Activated CD4-positive, CD25-positive, alpha-beta regulatory T cell treated with anti-CD3 and anti-CD28 coated beads, Interleukin-2, amount 50 U/mL, for 24 hours (primary cell): ENCODE results near the gene CFAP97D1.

ENCODE experiments used
- ATAC-seq, 2 donors: fragments of 150-1000 bp; cut with Tn5 transposase; one replicate each; pipeline ENCODE4 v1.10.0; 2021; ENCODE audit warnings: mild to moderate bottlenecking in 1 of 2, moderate library complexity in 1 of 2

CFAP97D1 gene

DNA sequence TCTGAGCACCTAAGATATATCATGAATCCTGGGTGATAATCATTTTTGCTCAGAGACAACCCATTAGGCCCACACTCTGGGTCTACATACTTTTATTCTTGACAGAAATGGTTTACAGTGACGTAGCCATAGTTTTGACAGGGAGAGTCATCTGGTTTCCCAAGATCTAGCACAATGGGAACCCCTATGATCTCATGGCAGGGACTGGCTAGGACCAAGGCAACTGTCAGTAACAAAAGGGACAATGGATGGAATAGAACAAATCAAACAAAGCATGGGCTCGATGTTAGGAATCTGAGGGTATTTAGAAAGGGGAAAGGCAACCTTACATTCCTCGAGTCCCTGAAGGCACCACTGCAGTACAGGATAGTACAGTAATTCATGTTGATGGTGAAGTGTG is 20.5 kb downstream of the CFAP97D1 start:
- ATAC-seq, result no peak

DNA sequence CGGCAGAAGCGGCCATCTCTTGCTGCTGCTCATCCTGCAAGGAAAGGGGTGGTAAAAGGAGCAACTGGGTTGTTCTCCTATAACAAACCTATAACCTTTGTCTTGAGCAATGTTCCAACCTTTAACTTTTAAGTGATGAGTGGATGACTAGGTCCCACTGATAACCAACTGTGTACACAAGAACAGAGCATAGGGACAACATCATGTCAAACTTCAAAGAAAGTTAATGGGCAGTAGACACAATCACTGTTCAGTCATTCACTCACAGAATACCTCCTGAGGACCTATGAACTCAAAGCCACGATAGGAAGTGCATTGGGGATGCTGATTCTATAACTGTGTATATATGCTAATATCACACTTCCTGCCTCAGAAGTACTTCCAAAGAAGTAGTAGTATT is 21.6 kb downstream of the CFAP97D1 start:
- ATAC-seq, result no peak

DNA sequence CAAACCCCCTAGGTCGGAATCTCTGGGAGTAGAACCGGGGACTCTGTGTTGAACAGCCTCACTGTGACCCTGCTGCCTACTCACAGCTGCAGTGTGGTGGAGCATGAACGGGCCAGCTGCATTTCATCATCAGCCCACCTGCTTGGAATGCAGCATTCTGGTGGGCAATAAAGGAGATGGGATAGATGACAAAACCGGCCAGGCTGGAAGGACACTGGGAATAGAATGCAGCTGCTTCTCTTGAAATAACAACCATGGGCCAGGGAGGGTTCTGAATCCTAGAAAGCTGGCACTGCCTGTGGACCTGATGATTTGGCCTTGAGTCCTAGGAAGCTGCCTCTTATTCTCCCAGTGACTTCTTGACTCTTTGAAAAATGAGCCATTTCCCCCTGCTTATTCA is 23.5 kb downstream of the CFAP97D1 start:
- no peak for ATAC-seq

- ATAC-seq, result no peak
Measured at GRCh38 chr17:43805117-43805516, 24.9 kb downstream of the CFAP97D1 start.

DNA sequence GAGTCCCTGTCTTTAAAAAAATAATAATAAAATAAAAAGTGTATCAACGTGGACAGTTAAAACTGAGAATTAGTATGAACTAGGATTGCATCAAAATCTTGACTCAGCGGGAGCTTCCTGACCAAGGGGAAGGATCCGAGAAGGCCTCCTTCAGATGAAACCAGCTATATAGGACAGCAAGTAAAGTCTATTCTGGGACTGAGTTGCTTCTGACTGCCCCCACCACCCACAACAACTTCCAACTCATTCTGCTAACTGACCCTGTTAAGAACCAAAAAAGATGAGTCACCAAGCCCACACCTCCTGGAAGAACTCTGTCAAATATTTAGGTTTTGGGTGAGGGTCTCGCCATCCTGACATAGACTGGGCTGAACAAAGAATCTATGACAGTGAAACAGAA is 27.8 kb downstream of the CFAP97D1 start:
- ATAC-seq, result no peak

DNA sequence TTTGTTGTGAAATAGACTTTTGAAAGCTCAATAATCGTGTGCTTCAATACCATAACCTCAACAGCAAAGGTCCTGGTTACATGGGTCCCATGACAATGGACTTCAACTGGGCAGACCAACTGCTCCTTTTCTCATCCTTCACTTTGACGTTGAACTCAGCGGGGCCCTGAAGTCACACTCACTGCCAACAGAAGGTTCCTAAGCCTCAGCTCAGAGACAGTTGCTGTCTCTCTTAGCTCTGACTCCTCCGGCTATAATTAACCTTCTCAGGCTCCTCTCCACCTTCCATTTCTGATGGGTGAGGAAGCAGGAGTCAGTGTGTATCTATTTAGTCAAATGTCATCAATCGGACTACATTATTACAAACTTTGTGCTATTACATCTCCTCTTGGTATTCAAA is 28.9 kb downstream of the CFAP97D1 start:
- ATAC-seq, result no peak

GRCh38 chr17:43810226-43810715 is 30.0 kb downstream of the CFAP97D1 start:
- ATAC-seq, result no peak

GRCh38 chr17:43810823-43811222 is 30.6 kb downstream of the CFAP97D1 start:
- ATAC-seq, result no peak

DNA sequence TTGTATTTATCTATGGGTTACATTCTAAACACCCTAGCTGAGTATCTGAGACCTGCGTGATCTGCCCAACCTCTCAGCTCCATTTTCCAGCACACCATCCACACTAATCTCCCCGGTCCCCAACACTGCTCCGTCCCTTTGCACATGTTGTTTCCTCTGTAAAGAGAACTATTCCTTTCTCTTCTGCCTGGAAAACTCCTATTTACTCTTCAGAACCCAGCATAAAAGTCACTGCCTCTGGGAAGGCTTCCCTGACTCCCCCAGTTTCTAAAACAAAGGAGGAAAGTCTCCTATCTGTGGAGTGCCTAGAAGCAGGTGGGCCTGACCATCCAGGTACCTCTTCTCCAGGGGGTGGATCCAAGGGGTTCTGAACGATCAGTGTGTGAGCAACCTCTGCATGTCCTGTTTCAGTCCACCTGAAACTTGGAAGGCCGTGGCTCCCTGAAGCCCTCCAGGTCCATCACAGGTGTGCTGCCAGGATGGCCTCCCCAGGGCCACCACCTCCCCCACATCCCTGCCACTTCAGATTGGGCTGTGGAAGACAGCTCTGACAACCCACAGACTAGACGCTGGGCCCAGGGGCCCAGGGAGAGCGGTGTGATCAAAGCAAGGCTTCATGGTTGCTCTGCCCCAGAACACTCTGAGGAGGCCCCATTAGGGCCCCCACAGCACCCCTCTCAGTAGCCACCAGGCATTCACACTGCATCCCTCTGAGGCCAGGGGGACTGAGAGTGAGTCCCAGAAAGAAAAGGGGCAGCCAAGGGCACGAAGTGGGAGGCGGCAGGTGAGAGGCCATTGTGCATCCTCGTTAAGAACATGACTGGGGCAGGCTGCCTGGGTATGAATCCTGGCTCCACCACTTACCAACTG is 32.4 kb downstream of the CFAP97D1 start:
- ATAC-seq, result no peak

DNA sequence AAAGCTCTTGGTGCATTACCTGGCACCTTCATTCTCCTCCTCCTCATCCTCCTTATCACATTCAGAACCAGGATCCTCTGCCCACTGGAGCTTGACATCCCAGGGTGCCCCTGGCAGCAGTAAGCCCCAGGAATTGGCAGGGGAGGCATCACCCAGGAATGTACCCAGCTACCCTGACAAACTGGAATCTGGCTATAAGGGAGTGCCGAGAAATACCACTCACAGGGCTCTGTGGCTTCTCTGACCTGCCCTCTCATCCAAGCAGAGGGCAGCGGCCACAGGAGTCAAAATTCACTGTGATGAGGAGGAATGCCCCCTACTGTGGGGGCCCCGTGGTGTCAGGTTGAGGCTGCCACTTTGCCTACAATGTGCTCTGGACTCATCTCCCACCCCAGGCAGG is 33.2 kb downstream of the CFAP97D1 start:
- no peak for ATAC-seq

DNA sequence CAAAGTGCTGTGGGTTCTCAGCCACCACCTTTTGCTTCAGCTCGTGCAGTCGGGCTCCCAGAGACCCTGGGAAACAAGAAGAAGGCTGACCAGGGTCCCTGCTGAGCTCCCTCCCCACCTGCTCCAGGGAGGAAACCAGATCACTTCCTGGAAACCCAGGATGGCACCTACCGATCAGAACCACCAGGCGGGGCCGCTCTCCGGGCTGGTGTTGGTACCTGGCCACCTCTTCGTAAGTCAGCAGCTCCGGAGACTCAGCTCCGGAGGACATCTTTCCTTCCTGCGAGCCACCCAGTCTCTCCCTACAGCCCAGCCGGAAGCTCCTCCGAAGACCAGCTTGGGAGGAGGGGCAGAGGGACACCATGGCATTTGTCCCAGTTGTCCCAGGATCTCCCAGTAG is 33.8 kb downstream of the CFAP97D1 start:
- no peak for ATAC-seq

DNA sequence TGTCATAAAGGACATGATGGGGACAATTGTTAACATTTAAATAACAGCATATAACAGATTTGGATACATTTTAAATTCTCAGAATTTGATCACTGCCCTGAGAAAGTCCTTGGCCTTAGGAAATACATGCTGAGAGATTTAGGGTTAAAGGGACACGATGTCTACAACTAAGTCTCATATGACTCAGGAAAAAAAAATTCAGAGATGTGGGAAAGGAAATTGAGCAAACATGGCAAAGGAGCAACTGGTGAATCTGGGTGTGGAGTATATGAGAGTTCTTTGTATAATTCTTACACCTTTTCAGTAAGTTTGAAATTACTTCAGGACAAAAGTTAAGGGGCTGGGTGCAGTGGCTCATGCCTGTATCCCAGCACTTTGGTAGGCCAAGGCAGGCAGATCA is 34.5 kb downstream of the CFAP97D1 start:
- no peak for ATAC-seq

GRCh38 chr17:43816336-43817320 is 36.4 kb downstream of the CFAP97D1 start:
- no peak for ATAC-seq

DNA sequence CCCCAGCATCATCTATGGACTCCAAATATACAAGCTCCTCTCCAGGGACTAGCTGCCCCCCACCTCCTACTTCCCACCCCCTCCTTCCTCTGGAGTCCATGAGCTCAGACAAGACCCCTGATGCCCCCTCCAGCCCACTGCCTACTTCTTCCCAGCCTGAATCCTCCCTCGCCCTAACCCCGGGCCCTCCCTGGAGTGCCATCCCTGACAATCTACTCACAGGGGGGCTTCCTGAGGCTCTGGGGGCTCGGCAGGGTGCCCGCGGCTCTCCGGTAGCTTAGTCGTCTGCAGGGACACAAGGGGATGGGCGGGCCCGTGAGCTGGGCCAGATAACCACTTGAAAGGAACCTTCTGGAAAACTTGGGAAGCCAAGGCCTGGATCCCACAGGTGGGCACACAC is 37.6 kb downstream of the CFAP97D1 start:
- no peak for ATAC-seq

DNA sequence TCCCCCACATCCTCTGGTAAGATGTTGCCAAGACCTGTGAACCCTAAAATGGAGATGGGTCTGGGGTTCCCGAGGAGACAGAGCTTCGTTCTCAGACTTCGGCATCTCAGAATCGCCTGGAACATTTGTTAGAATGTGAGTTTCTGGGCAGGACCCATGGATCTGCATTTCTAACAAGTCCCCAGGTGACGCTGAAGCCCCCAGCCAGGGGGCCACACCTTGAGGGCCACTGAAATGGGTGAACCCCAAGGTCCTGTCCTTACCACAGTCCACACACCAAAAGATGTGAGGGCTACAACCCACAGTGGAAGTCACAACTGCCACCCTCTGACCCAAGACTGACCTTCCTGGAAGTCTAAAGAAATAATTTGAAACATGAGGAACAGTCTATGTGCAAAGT is 38.7 kb downstream of the CFAP97D1 start:
- ATAC-seq, result no peak

DNA sequence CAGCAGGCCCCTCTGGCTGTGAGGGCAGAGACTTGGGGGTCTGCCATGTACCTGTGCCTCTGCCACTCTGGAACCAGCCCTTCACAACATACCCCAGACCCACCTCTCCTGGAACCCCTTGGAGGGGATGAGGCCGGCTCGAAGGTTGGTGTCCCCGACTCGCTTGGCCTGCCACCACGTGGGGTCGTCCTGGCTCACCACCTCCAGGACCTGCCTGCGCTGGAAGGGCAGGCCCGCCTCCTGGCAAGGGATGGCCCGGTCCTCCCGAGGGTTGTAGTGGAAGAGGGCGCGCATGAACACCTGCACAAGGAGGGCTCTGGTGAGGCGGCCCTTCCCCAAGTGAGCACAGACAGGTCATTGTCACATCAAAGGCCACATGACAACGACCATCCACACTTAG is 40.5 kb downstream of the CFAP97D1 start:
- ATAC-seq, result no peak

DNA sequence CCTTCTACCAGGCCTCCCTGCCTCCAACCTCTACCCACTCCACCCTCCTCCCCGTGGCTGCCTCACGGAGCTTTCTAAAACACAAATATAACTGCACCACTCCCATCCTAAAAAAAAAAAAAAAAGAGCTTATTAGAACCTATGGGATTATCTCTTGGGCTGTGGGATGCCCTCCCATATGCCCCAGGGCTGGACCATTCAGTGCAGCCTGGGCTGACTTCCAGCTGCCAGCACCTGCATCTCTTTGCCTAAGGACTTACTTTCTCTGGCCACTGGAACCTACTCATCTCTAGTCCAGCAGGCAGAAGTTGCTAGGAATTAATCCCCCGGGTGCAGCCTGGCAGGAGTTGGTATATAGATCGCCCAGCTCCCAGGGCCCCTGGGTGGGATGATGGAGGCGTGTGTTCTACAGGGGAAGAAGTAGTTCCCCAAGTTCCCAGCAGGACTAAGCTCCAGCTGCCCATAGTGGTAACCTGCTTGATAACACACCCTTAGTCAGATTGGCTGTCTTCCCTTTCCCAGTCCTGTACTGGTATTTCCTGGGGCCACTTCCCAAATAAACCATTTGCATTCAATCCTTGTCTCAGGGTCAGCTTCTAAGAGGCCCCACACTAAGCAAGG is 42.4 kb downstream of the CFAP97D1 start:
- no peak for ATAC-seq

DNA sequence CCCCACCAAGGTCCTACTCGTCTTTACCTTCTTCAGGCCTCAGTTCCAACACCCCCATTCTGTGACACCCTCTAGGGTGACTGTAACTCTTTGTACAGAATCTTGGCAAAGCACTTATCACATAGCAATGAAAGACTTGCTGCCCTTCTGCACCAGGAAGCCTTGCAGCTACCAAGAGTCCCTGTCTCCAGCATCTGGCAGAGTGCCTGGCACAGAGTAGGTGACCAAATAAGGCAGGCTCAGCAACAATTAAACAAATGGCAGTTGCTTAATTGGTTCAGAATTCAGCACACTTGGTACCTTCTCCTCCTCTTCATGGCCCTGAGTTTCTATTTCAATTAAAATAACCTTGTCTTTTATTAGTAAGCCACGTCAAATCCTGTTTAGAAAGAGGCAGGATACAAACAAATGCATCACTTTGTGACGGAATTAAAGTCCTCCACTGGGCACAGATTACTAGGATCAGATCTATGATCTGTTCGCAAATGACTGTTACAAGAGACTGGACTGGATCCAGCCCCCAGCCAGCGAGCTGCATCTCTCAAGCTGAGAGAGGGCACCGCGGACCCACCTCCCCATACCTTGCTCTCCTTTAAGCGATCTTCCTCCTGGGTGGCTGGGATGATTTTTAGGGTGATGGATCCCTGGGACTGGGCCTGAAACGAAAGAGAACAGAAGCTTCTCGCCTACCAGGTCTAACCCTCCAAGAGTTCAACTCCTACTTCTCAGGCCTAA is 43.3 kb downstream of the CFAP97D1 start:
- no peak for ATAC-seq

- no peak for ATAC-seq
Measured at GRCh38 chr17:43825567-43825966, 45.3 kb downstream of the CFAP97D1 start.

DNA sequence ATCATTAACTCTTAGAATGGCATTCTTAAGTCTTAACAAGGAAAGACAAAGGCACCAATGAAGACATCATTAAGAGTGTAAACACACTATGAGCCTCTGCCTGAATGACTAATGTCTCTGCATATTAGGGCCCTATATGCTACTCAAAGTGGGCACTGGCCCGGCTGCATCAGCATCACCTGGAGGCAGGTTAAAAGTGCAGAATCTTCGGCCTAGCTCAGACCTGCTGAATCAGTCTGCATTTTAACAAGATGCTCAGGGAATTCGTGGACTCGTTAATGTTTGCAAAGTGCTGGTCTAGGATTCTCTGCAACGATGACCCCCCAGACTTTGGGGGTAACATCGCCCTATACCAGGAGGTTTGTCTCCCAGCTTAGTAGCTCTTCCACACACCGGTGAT is 46.0 kb downstream of the CFAP97D1 start:
- ATAC-seq, result no peak

- no peak for ATAC-seq
Measured at GRCh38 chr17:43827596-43827995, 47.4 kb downstream of the CFAP97D1 start.

DNA sequence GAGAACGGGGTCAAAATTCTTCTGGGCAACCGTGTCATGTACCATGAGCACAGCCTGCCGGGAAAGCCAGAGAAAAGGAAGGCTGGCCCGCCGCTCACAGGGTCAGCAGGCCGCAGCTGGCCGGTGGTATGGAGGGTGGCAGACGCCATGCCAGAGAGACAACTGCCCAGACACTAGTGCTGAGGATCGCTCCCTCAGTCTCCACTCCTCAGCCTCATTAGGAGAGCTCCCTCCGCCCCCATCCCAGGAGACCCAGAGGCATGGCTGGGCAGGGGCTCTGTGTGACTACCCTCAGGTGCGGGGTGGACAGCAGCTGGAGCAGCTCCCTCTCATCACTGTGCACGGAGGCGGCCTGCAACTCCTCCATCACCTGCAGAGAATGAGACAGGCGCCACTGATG is 49.5 kb downstream of the CFAP97D1 start:
- no peak for ATAC-seq
